G401 (cell line): Measurements from ENCODE around the gene CNOT8. TPM values are rescaled to one million over a fixed set of nuclear protein-coding genes. Genes with fewer than 3 reads are reported as not detected.

Experiments
- DNase-seq: peaks from one replicate; pipeline ENCODE4 v3.0.0-alpha.2; 2015; ENCODE audit warnings: low spot score
- in situ Hi-C: cut with HindIII; loops from 2 replicates; pipeline ENCODE4 v1.10.0; 2016; ENCODE audit warnings: low sequenced_read_pairs, mixed read lengths
- total RNA-seq: library from RNA; depleted of rRNA; stranded (reverse); fragments of >200 nt; shearing (Covaris generic); gene quantifications from 2 replicates; pipeline ENCODE4 v1.2.3, GENCODE V29; 2014

The CNOT8 gene
- total RNA-seq, 1 experiment from 2014 or later, result 69.6 TPM

- in situ Hi-C loops, result no loop called here
Observed at GRCh38 chr5:154860123-154860522, 1.7 kb downstream of the CNOT8 start.

GRCh38 chr5:154860765-154861164 is 2.3 kb downstream of the CNOT8 start:
- in situ Hi-C loops, result no loop called here
- no peak for DNase-seq

More at GRCh38 chr5:154860123-154860522, 1.7 kb downstream of the CNOT8 start:
- DNase-seq, result no peak

- in situ Hi-C loops, result no loop called here
Observed at GRCh38 chr5:154861946-154862345, 3.5 kb downstream of the CNOT8 start.

GRCh38 chr5:154862766-154863165 is 4.3 kb downstream of the CNOT8 start:
- DNase-seq, result no peak
- in situ Hi-C loops, result no loop called here

More at GRCh38 chr5:154861946-154862345, 3.5 kb downstream of the CNOT8 start:
- no peak for DNase-seq

- no peak for DNase-seq
- in situ Hi-C loops, result no loop called here
Observed at GRCh38 chr5:154863291-154864080, 5.1 kb downstream of the CNOT8 start.

GRCh38 chr5:154865466-154866184 is 7.2 kb downstream of the CNOT8 start:
- in situ Hi-C loops, result no loop called here
- DNase-seq, result no peak

- DNase-seq, result no peak
- in situ Hi-C loops, result no loop called here
Observed at GRCh38 chr5:154866841-154867240, 8.4 kb downstream of the CNOT8 start.

- DNase-seq, result peak; percentile 18
- in situ Hi-C loops, result no loop called here
Observed at GRCh38 chr5:154868702-154869101, 10.3 kb downstream of the CNOT8 start.

GRCh38 chr5:154871734-154872133 is 13.3 kb downstream of the CNOT8 start:
- in situ Hi-C loops, result no loop called here
- no peak for DNase-seq

GRCh38 chr5:154873791-154874331 is 15.4 kb downstream of the CNOT8 start:
- in situ Hi-C loops, result no loop called here
- DNase-seq, result no peak

GRCh38 chr5:154878642-154879335 is 20.4 kb downstream of the CNOT8 start:
- DNase-seq, result no peak
- in situ Hi-C loops, result no loop called here

- in situ Hi-C loops, result loop anchor here (10.0 kb wide), 1 partner anchor 237 kb away; no protein-coding TSS in a partner anchor
- DNase-seq, result no peak
Observed at GRCh38 chr5:154881986-154882385, 23.6 kb downstream of the CNOT8 start.

GRCh38 chr5:154884424-154884823 is 26.0 kb downstream of the CNOT8 start:
- DNase-seq, result no peak
- in situ Hi-C loops, result loop anchor here (10.0 kb wide), 1 partner anchor 240 kb away; no protein-coding TSS in a partner anchor

- no peak for DNase-seq
- in situ Hi-C loops, result loop anchor here (10.0 kb wide), 1 partner anchor 241 kb away; no protein-coding TSS in a partner anchor
Observed at GRCh38 chr5:154885439-154885838, 27.0 kb downstream of the CNOT8 start.

- no peak for DNase-seq
- in situ Hi-C loops, result no loop called here
Observed at GRCh38 chr5:154892369-154892771, 33.9 kb downstream of the CNOT8 start.

GRCh38 chr5:154893381-154893780 is 35.0 kb downstream of the CNOT8 start:
- no peak for DNase-seq
- in situ Hi-C loops, result no loop called here

GRCh38 chr5:154895606-154896561 is 37.5 kb downstream of the CNOT8 start:
- in situ Hi-C loops, result no loop called here
- DNase-seq, result no peak

- DNase-seq, result no peak
- in situ Hi-C loops, result no loop called here
Observed at GRCh38 chr5:154896562-154897165, 38.2 kb downstream of the CNOT8 start.
